ENCODE results near the gene PRDM16. TPM values are rescaled to one million over a fixed set of nuclear protein-coding genes. Genes with fewer than 3 reads are reported as not detected.
"Not testable (repeated sequence)": the region's sequence is repeated elsewhere in the genome, so short reads cannot be mapped to it uniquely, and the experiment has no call there.

The PRDM16 gene
- total RNA-seq, 4 donors from 2014 or later, result 5.4 to 13.2 (median 7.7) TPM

GRCh38 chr1:3085721-3086120 lies 16.7 kb downstream of the PRDM16 start:
- Histone ChIP-seq H3K27ac (no peak overlapping the region), H3K27me3 (no peaks in the 10 kb centered on the region), H3K9me3 (no peaks in the 10 kb centered on the region), H3K4me3 (no peak overlapping the region), H3K4me1 (no peaks in the 10 kb centered on the region), H3K36me3 (no peaks in the 10 kb centered on the region)
- no peak for TF ChIP-seq POLR2A (IDR thresholded peaks at IDR 0.05)
- no peak for TF ChIP-seq CTCF (IDR thresholded peaks at IDR 0.05)
- no peak for DNase-seq

GRCh38 chr1:3086272-3086974 lies 17.4 kb downstream of the PRDM16 start:
- Histone ChIP-seq H3K9me3 (no peaks in the 10 kb centered on the region), H3K36me3 (no peaks in the 10 kb centered on the region), H3K27ac (no peak overlapping the region), H3K4me1 (no peaks in the 10 kb centered on the region), H3K27me3 (no peaks in the 10 kb centered on the region), H3K4me3 (no peak overlapping the region)
- no peak for TF ChIP-seq POLR2A (IDR thresholded peaks at IDR 0.05)
- DNase-seq, result no peak

GRCh38 chr1:3087049-3087448 lies 18.0 kb downstream of the PRDM16 start:
- no peaks in the 10 kb centered on the region for H3K9me3 ChIP-seq
- no peak overlapping the region for H3K4me3 ChIP-seq
- TF ChIP-seq POLR2A (IDR thresholded peaks at IDR 0.05) (no peak), CTCF (IDR thresholded peaks at IDR 0.05) (no peak)
- no peak overlapping the region for H3K27ac ChIP-seq
- no peaks in the 10 kb centered on the region for H3K4me1 ChIP-seq
- no peaks in the 10 kb centered on the region for H3K27me3 ChIP-seq
- H3K36me3 ChIP-seq, result no peaks in the 10 kb centered on the region
- no peak for DNase-seq

- H3K9me3 ChIP-seq, DNase-seq, H3K27me3 ChIP-seq, H3K36me3 ChIP-seq, H3K4me1 ChIP-seq, H3K27ac ChIP-seq, H3K4me3 ChIP-seq: not testable (repeated sequence)
These were observed 19.1 kb downstream of the PRDM16 start for GRCh38 chr1:3087946-3088668.

GRCh38 chr1:3089490-3089889 lies 20.5 kb downstream of the PRDM16 start:
- DNase-seq, result no peak
- H3K4me3 ChIP-seq, result no peak overlapping the region
- no peak for TF ChIP-seq POLR2A (IDR thresholded peaks at IDR 0.05)

GRCh38 chr1:3091334-3091733 lies 22.3 kb downstream of the PRDM16 start:
- H3K36me3 ChIP-seq, result no peaks in the 10 kb centered on the region
- no peaks in the 10 kb centered on the region for H3K27me3 ChIP-seq
- no peaks in the 10 kb centered on the region for H3K4me1 ChIP-seq
- TF ChIP-seq POLR2A (IDR thresholded peaks at IDR 0.05), result no peak
- no peak for TF ChIP-seq CTCF (IDR thresholded peaks at IDR 0.05)
- no peaks in the 10 kb centered on the region for H3K9me3 ChIP-seq
- H3K27ac ChIP-seq, result no peak overlapping the region
- no peak overlapping the region for H3K4me3 ChIP-seq
- no peak for DNase-seq

More at GRCh38 chr1:3089490-3089889, 20.5 kb downstream of the PRDM16 start:
- H3K27me3 ChIP-seq, result no peaks in the 10 kb centered on the region
- no peak overlapping the region for H3K27ac ChIP-seq
- H3K4me1 ChIP-seq, result no peaks in the 10 kb centered on the region
- no peaks in the 10 kb centered on the region for H3K36me3 ChIP-seq
- H3K9me3 ChIP-seq, result no peaks in the 10 kb centered on the region

GRCh38 chr1:3092530-3092929 lies 23.5 kb downstream of the PRDM16 start:
- H3K27ac ChIP-seq, result no peak overlapping the region
- no peaks in the 10 kb centered on the region for H3K4me1 ChIP-seq
- DNase-seq, result no peak
- no peak overlapping the region for H3K4me3 ChIP-seq
- H3K36me3 ChIP-seq, result no peaks in the 10 kb centered on the region
- no peaks in the 10 kb centered on the region for H3K27me3 ChIP-seq
- no peaks in the 10 kb centered on the region for H3K9me3 ChIP-seq
- TF ChIP-seq POLR2A (IDR thresholded peaks at IDR 0.05) (no peak), CTCF (IDR thresholded peaks at IDR 0.05) (no peak)
